HG02884 (cell line): Measurements from ENCODE around the gene WDR81.
"Not testable (repeated sequence)": the region's sequence is repeated elsewhere in the genome, so short reads cannot be mapped to it uniquely, and the experiment has no call there.

ENCODE experiments used
- ATAC-seq: cut with Tn5 transposase; IDR thresholded peaks from one replicate; pipeline ENCODE4 v1.9.1; 2021; ENCODE audit warnings: mild to moderate bottlenecking, moderate library complexity; ENCODE audit not compliant: unreplicated experiment

WDR81 gene

DNA sequence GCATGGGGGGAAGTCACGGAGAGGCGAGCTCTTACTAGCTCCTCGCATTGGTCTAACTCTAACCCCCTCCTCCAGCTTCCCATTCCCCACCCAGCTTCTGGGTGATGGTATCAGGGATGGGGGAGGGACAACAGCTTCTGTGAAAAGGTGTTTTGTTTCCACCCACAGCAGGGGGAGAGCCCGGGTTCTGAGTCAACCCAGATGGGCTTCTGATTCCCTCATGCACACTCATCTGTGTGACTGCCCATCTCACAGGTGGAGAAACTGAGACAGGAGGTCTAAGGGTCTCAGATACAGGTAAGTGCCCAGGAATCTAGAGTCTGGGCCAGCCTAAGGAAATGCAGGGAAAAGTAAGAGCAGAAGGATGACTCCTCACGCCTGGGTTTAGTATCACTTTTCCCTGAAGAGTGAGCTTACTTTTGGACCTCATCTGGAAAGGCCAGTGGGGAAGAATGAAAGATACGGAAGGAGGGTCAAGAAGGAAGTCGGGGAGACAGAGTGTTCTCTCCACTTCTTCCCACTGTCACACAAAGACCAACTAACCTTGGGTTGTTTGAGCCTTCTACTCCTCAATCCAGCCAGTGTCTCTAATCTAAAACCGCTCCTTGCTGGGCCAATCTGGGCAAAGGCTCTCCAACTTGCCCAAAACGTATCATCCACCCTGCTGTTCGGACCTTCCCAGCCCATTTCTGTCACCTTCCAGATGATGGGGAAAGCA lies 11.2 kb upstream of the WDR81 start:
- no peak for ATAC-seq

DNA sequence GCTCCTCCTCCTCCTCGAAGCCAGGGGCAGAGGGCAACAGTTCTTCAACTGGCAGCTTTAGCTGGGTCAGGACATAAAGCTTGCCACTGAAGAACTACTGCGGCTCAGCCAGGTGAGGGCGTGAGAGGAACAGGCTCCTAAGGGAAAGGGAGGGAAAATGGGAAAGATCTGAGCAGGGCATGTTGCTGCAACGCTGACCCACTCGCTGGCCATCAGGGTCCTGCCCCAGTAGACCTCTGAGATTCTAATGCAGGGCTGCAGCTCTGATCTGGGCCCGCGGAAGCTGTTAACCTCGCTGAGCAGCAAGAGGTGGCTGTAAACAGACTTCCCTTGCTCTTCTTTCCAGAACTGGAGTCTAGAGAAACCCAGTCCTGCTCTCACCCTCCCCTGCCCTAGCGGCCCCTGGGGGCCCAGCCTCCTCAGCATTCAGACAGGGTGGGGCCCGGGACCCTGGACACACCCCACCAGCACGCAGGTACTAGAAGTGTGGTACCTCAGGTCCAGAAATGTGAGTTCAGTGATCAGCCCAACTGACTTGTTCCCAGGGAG lies 10.6 kb upstream of the WDR81 start:
- no peak for ATAC-seq

DNA sequence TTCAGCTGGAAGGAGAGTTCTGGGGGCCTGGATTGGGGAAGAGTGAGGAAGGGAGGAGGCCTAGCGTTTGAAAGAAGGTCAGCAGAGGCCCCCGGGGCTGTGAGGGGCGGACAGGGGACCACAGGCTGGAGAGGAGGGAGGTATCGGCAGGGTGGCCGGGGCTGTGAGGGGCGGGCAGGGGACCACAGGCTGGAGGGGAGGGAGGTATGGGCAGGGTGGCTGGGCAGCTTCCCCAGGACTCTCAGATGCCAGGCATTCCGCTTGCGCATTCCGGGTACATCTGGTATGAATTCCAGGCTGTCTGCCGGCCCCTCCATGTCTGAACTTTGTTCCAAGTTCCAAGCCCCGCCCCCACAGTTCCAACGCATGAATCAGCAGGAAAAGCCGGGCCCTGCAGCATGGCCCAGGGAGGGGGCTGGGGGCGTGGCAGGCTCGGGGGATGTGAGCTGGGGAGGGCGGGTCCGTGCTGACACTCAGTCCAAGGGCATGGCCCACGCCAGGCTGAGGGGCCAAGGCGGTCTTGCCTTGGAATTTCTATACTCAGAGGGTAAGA lies 10.0 kb upstream of the WDR81 start:
- no peak for ATAC-seq

DNA sequence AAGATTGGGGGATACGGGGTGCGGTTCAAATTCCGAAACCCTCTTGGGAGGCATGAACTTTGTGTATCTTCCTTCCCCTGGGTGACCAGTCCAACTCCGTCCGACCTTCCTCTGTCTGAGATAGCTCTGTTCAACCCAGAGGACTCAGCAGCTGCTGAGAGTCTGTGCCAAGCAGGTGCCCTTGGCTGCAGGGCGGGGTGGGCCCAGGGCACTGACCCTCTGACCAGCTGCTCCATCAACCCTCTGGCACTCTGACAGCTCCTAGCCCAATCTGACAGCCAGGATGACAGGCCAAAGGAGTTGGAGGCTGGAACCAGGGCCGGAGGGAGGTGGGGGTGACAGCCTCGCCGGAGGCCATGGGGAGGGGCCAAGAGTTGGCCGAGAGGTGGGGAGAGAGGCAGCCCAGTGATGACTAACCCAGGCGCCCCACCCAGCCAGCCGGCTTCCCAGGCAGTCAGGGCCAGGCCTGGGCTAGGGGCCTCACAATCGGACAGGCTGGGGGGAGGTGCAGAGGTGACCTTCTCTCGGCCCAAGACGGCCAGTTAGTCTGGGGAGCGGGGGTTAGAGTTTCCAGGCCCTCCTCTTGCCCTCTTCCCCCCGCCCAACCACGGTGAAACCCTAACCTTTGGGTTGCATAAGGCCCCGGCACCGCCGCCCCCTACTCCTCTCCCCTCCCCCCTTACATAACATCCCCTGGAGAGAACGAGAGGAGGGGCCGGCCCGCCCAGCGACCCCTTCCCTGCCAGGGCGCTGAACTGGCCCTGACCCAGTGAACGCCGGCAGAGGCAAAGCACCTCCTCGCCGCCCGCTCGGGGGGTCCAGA lies 9.3 kb upstream of the WDR81 start:
- ATAC-seq, result no peak

DNA sequence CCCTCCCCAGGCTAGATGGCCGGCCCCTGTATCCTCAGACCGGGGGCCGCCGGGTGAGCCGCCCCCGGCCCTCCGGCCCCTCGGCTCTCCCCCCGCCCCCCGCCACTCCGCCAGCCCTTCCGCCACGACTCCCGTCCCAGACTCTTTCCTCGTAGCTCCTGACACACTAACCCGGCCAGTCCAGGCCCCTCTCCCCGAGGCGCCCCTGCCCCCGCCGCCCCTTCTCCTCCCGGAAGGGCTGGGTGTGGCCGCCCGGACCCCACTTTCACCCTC lies 8.8 kb upstream of the WDR81 start:
- no peak for ATAC-seq

DNA sequence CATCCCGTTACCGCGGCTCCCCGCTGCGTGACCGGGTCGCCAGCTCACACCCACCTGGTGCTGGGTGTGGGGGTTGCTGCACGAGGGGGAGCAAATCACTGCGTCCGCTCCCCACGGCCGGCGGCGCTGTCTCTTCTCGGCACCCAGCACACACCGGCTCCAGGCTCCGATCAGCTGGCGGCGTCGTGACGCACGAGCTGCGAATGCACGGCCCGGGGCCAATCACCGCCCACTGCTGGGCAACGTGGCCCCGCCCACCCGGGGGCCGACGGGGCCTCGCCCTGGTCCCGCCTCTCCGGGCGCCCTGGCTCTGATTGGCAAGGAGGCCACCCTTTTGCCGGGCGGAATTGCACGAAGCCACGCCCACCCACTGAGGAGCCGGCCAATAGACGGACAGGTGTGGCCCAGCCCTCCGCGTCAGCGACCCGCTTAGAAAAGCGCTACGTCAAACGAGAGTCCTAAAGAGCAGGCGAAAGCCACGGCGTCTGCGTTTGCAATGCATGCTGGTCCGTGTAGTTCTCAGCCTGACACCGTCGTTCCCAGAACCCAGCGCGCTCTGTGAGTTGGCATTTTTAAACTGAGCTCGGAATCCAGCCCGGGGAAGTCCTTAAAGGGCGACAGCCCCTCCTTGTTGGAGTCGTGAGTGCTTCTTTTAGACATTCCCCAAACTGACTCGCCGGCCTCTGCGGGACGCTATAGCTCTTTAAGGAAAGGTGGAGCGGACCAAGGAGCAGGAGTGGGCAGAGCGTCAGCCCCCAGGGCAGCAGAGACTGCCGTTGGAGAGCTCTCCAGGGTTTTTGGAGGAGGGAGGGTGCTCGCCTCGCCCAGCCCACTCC lies 8.2 kb upstream of the WDR81 start:
- ATAC-seq, result peak; percentile 72

DNA sequence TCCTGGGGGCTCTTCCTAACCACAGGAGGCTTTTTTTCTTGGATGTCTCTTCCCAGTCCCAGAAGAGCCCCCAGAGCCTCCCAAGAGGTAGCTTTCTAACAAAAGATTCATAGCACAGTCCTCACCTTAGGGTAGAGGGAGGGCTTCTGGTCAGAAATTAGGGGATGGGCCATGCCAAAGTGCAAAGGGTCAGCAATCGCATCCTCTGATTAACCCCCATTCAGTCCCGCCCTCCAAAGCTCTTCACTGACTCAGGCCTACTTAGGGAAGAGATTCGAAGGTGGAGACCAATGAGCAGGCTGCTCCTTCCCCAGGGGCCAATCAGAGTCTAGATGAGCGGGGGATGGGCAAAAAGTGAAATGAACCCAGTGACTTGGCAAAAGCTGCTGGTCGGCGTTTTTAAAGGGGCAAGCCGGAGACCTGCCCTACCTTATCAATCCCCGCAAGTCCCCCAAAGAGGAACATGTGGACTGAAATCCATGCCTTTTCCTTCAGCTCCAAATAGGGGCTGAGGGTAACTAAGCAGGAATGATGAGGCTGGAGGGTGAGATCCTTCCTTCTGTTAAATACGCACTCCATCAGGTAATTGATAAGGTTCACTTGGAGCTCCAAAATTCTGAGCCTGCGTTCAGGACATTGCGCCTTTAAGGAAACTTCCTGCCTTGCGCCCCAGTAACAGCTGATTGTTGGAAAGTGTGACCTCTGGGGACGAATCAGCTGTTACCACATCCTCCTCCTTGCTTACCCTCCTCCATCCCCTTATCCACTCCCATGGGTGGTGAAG lies 7.4 kb upstream of the WDR81 start:
- peak; percentile 34 for ATAC-seq

DNA sequence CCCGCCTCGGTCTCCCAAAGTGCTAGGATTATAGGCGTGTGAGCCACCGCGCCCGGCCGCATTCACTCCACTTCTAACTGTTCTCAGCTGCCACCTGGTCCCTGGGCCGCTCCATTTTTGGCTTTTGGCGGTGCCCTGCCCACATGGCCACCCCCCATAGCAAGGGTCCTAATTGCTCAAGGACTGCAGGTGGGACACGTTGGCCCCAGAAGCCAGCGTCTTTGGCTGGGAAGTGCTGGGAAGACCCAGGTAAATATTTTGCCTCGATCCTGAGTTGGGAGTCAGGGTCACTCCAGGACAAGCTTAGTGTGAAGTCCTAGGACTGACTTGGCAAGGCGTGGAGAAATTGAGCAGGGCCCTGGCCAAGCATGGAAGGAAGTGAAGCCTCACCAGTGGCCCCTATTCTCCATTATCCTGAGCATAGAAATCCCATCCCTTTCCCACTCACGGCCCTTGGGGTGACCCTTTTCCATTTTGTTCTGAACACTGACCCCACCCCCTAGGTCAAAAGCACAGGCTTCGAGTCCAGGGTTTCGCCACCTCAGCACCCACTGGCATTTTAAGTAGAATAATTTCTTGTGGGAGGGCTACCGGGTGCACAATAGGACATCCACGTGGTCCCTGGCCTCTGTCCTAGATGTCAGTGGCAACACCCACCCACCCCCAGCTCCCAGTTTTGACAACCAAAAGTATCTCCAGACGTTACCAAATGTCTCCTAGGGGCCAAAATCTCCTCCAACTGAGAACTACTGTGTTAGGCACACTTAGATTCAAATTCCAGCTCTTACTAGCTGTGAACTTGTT lies 5.9 kb upstream of the WDR81 start:
- no peak for ATAC-seq

DNA sequence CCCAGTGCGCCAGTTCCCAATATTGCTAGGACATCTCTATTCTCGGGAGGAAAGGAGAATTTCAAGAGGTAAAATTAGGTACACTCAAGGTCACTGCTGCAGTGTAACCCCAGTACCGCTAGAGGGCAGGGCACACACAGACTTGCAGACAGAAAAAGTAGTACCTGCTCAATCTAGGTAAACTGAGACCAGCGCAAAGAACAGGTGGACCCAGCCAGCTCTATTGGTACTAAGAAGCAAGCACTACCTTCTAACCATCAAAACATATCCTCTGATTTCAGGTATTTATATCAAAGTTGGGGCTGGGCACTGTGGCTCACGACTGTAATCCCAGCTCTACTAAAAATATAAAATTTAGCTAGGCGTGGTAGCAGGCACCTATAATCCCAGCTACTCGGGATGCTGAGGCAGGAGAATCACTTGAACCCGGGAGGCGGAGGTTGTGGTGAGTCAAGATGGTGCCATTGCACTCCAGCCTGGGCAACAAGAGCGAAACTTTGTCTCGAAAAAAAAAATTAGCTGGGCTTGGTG lies 3.6 kb upstream of the WDR81 start:
- no peak for ATAC-seq

DNA sequence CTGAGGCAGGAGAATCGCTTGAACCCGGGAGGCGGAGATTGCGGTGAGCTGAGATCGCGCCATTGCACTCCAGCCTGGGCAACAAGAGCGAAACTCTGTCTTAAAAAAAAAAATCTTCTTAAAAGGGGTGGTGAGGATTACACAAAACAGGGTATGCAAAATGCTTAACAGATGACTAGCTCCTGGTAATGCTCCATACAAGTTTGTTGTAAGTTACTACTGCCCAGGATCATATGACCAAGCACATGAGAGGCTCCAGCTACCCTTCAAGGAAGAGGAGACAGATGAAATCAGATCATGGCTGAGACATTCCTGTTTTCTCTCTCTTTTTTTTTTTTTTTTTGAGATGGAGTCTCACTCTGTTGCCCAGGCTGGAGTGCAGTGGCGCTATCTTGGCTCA lies 2.5 kb upstream of the WDR81 start:
- ATAC-seq, result not testable (repeated sequence)

DNA sequence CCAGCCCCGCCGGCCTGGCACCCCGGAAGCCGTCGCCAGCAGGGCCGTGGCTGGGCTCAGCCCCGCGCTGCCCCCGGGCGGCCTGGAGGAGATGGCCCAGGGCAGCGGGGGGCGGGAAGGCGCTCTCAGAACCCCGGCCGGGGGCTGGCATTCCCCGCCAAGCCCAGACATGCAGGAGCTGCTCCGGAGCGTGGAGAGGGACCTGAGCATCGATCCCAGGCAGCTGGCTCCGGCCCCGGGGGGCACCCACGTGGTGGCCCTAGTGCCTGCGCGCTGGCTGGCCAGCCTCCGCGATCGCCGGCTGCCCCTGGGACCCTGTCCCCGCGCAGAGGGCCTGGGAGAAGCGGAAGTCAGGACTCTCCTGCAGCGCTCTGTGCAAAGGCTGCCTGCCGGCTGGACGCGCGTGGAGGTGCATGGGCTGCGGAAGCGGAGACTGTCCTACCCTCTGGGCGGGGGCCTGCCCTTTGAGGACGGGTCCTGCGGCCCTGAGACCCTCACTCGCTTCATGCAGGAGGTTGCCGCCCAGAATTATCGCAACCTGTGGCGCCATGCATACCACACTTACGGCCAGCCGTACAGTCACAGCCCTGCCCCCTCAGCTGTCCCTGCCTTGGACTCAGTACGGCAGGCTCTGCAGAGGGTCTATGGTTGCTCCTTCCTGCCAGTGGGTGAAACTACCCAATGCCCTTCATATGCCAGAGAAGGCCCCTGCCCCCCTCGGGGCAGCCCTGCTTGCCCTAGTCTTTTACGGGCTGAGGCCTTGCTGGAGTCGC lies 551 bp downstream of the WDR81 start:
- no peak for ATAC-seq

DNA sequence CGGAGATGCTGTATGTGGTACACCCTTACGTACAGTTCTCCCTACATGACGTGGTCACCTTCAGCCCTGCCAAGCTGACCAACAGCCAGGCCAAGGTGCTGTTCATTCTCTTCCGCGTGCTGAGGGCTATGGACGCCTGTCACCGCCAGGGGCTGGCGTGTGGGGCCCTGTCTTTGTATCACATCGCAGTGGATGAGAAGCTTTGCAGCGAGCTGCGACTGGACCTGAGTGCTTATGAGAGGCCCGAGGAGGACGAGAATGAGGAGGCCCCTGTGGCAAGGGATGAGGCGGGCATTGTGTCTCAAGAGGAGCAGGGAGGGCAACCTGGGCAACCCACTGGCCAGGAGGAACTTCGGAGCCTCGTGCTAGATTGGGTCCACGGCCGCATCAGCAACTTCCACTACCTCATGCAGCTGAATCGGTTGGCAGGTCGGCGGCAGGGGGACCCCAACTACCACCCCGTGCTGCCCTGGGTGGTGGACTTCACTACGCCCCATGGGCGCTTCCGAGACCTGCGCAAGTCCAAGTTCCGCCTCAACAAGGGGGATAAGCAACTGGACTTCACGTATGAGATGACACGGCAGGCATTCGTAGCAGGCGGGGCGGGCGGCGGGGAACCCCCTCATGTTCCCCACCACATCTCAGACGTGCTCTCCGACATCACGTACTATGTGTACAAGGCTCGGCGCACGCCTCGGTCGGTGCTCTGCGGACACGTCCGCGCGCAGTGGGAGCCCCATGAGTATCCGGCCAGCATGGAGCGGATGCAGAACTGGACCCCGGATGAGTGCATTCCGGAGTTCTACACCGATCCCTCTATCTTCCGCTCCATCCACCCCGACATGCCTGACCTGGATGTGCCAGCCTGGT lies 1.4 kb downstream of the WDR81 start:
- ATAC-seq, result no peak

DNA sequence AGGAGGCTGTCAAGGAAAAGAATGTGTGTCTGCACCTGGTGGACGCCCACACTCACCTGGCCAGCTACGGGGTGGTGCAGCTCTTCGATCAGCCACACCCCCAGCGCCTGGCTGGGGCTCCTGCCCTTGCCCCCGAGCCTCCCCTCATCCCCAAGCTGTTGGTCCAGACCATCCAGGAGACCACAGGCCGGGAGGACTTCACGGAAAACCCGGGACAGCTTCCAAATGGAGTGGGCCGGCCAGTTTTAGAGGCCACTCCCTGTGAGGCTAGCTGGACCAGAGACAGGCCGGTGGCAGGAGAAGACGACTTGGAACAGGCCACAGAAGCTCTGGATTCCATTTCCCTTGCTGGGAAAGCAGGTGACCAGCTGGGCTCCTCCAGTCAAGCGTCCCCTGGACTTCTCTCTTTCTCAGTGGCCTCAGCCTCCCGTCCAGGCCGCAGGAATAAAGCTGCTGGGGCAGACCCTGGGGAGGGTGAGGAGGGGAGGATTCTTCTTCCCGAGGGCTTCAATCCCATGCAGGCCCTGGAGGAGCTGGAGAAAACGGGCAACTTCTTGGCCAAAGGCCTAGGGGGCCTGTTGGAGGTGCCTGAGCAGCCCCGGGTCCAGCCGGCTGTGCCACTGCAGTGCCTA lies 2.2 kb downstream of the WDR81 start:
- ATAC-seq, result no peak

DNA sequence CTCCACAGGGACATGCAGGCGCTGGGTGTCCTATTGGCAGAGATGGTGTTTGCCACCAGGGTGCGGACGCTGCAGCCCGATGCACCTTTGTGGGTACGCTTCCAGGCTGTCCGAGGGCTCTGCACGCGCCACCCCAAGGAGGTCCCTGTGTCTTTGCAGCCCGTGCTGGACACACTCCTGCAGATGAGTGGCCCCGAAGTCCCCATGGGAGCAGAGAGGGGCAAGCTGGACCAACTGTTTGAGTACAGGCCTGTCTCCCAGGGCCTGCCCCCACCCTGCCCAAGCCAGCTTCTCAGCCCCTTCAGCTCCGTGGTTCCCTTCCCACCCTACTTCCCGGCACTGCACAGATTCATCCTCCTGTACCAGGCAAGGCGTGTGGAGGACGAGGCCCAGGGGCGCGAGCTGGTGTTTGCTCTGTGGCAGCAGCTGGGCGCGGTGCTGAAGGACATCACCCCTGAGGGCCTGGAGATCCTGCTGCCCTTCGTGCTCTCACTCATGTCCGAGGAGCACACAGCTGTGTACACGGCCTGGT lies 2.8 kb downstream of the WDR81 start:
- no peak for ATAC-seq

DNA sequence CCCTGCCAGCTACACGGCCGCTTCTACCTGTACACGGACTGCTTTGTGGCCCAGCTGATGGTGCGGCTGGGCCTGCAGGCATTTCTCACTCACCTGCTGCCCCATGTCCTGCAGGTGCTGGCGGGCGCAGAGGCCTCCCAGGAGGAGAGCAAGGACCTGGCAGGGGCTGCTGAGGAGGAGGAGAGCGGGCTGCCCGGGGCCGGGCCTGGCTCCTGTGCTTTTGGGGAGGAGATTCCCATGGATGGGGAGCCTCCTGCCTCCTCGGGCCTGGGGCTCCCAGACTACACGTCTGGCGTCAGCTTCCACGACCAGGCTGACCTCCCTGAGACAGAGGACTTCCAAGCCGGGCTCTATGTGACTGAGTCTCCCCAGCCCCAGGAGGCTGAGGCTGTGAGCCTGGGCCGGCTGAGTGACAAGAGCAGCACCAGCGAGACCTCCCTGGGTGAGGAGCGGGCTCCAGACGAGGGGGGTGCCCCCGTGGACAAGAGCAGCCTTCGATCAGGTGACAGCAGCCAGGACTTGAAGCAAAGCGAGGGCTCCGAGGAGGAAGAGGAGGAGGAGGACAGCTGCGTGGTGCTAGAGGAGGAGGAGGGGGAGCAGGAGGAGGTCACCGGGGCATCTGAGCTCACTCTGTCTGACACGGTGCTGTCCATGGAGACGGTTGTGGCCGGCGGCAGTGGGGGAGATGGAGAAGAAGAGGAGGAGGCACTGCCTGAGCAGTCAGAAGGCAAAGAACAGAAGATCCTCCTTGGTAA lies 3.5 kb downstream of the WDR81 start:
- no peak for ATAC-seq

DNA sequence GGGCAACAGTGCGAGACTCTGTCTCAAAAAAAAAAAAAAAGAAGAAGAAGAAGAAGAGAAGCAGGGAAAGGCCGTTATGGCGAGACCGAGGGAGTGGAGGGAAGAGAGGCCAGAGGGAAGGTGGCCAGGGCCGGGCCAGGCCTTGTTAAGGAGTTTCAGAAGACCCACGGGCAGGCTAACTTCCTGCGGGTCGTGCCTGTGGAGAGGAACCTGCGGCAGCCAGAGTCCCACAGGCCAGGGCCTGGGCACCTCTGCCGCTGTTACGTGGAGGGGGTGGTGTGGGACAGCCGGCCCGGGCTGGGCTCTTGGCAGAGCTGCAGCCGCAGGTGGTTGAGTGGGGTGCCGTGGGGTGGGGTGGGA lies 5.4 kb downstream of the WDR81 start:
- no peak for ATAC-seq
